HepG2 (cell line): ENCODE data around the gene GPR179. TPM values are rescaled to one million over a fixed set of nuclear protein-coding genes. Genes with fewer than 3 reads are reported as not detected.

ENCODE experiments used
- ATAC-seq: fragments of 200-7000 bp; cut with Tn5 transposase; 3 replicates; pipeline ENCODE4 v1.9.1; 2020; ENCODE audit warnings: mild to moderate bottlenecking, moderate library complexity
- BruUV-seq: library from RNA; stranded (reverse); fragments of 400-500 nt; replicated peaks from 2 replicates; lab custom pipeline; 2021; lab: Mats Ljungman, UMichigan
- CTCF ChIA-PET: fragments of 300-600 bp; formaldehyde crosslinking; extraction: SDS; loops from one replicate; lab custom pipeline; 2021; ENCODE audit warnings: low total read pairs, inconsistent platforms, low intra/inter-chr PET ratio; lab: Yijun Ruan, JAX
- POLR2A ChIA-PET: fragments of 350-600 bp; sonication (Branson Sonifier 250); formaldehyde crosslinking; loops from one replicate; lab custom pipeline; 2020; ENCODE audit warnings: antibody characterized with exemption, inconsistent platforms; lab: Yijun Ruan, JAX
- DNase-seq: peaks from one replicate; pipeline ENCODE4 v3.0.0-alpha.2; 2015; ENCODE audit warnings: low spot score
- FAIRE-seq: peaks from 3 replicates; lab custom pipeline; 2011; peaks lifted over from hg19 to GRCh38; lab: Jason Lieb, UNC
- H2AFZ ChIP-seq: one replicate; pipeline ENCODE4 v1.6.1; 2011; ENCODE audit warnings: low read length, inconsistent platforms
- H3K27ac ChIP-seq: fragments of 300-600 bp; 3 replicates; pipeline ENCODE4 v1.8.0; 2011; ENCODE audit warnings: mixed run types, mild to moderate bottlenecking, mixed read lengths, low read length, inconsistent platforms; ENCODE audit not compliant: insufficient read depth; ENCODE audit errors: extremely low read length
- H3K27me3 ChIP-seq, 2 experiments: fragments of 200-600 bp in 1 of 2; 2 replicates in 1 of 2; 3 replicates in 1 of 2; pipeline versions ENCODE4 v1.6.0 to v1.8.0; 2011; ENCODE audit warnings: low read length in 2 of 2, mild to moderate bottlenecking in 2 of 2, moderate library complexity in 2 of 2, inconsistent platforms in 1 of 2; ENCODE audit not compliant: insufficient read depth in 2 of 2, control insufficient read depth in 1 of 2
- H3K36me3 ChIP-seq, 2 experiments: fragments of 200-600 bp in 1 of 2; replicated peaks in 1 of 2; 2 replicates in 1 of 2; 3 replicates in 1 of 2; pipeline versions ENCODE4 v1.5.1 to v1.8.0; 2011; ENCODE audit warnings: low read length in 2 of 2, inconsistent platforms in 1 of 2; ENCODE audit not compliant: insufficient read depth in 2 of 2, control insufficient read depth in 1 of 2
- H3K4me1 ChIP-seq: 2 replicates; pipeline ENCODE4 v1.5.1; 2012; ENCODE audit warnings: low read length, inconsistent platforms; ENCODE audit not compliant: insufficient read depth
- H3K4me2 ChIP-seq: 2 replicates; pipeline ENCODE4 v1.6.0; 2011; ENCODE audit warnings: low read depth, low read length, inconsistent platforms
- H3K4me3 ChIP-seq, 3 experiments: fragments of 200-600 bp in 1 of 3; sonication (generic), shearing (Covaris generic) in 1 of 3; replicated peaks in 1 of 3; 2 replicates each; pipeline ENCODE4 v1.5.1; 2011 to 2016; ENCODE audit warnings: low read length in 3 of 3, inconsistent platforms in 2 of 3, low read depth in 2 of 3, mild to moderate bottlenecking in 2 of 3, control low read depth in 1 of 3, mixed read lengths in 1 of 3; ENCODE audit not compliant: insufficient read depth in 1 of 3
- H3K79me2 ChIP-seq: one replicate; pipeline ENCODE4 v1.6.1; 2011; ENCODE audit warnings: low read length, inconsistent platforms; ENCODE audit not compliant: insufficient read depth
- H3K9ac ChIP-seq: 2 replicates; pipeline ENCODE4 v1.6.0; 2011; ENCODE audit warnings: mild to moderate bottlenecking, low read depth, low read length, inconsistent platforms; ENCODE audit not compliant: insufficient read depth
- H3K9me3 ChIP-seq: 2 replicates; pipeline ENCODE4 v1.5.1; 2012; ENCODE audit warnings: mild to moderate bottlenecking, low read length
- H4K20me1 ChIP-seq: 2 replicates; pipeline ENCODE4 v1.6.0; 2011; ENCODE audit warnings: inconsistent platforms, mild to moderate bottlenecking, low read length, moderate library complexity; ENCODE audit not compliant: insufficient read depth
- GTF3A ChIP-seq: sonication (generic); formaldehyde crosslinking; conservative IDR thresholded peaks from 2 replicates; pipeline ENCODE4 v1.4.0; 2020; ENCODE audit warnings: mild to moderate bottlenecking, missing genetic modification reagents
- IKZF1 ChIP-seq: fragments of 450-650 bp; IDR thresholded peaks from 2 replicates; pipeline ENCODE4 v1.7.1; 2016
- NFE2L1 ChIP-seq: sonication (generic); formaldehyde crosslinking; IDR thresholded peaks from 2 replicates; pipeline ENCODE4 v1.4.0; 2020; ENCODE audit warnings: missing genetic modification reagents, mild to moderate bottlenecking, borderline replicate concordance
- NFYB ChIP-seq: sonication (generic); formaldehyde crosslinking; IDR thresholded peaks from 2 replicates; pipeline ENCODE4 v1.4.0; 2020; ENCODE audit warnings: missing genetic modification reagents
- SATB2 ChIP-seq: sonication (generic); formaldehyde crosslinking; IDR thresholded peaks from 2 replicates; pipeline ENCODE4 v1.5.0; 2020; ENCODE audit warnings: missing genetic modification reagents
- ZNF354B ChIP-seq: sonication (generic); formaldehyde crosslinking; IDR thresholded peaks from 2 replicates; pipeline ENCODE4 v1.8.0; 2022; ENCODE audit warnings: mild to moderate bottlenecking, missing genetic modification reagents
- ZNF562 ChIP-seq: sonication (generic); formaldehyde crosslinking; IDR thresholded peaks from 2 replicates; pipeline ENCODE4 v1.8.0; 2022; ENCODE audit warnings: missing genetic modification reagents, borderline replicate concordance
- WGBS: methylation state at CpG from one replicate; pipeline ENCODE4 v1.1.6; 2017; ENCODE audit warnings: low lambda C conversion rate; 5-methylcytosine and 5-hydroxymethylcytosine counted together
- in situ Hi-C: cut with HindIII; loops from 2 replicates; pipeline ENCODE4 v1.10.0; 2017; ENCODE audit warnings: low pct_unique_long_range_greater_than_20kb; ENCODE audit not compliant: extremely low pct_ligation_motif_present
- intact Hi-C: fragments of 100-400 bp; cut with micrococcal nuclease; formaldehyde crosslinking; loops from one replicate; pipeline ENCODE4 v1.10.0; 2022; ENCODE audit not compliant: unreplicated experiment
- polyA plus RNA-seq, 8 experiments: library from polyadenylated mRNA; depleted of rRNA in 3 of 8; stranded (reverse) in 7 of 8; unstranded in 1 of 8; fragments of >200 nt; fragmentation: Illumina TruSeq in 4 of 8; extraction: Trizol in 4 of 8; gene quantifications; 2 replicates each; pipeline versions ENCODE4 v1.2.1 to v1.2.3, GENCODE V29; 2011 to 2016; ENCODE audit warnings: low read depth in 4 of 8, missing spikeins in 1 of 8, mixed read lengths in 1 of 8; ENCODE audit not compliant: insufficient read depth in 1 of 8
- total RNA-seq, 5 experiments: library from RNA; depleted of rRNA; stranded (reverse); fragments of >200 nt; fragmentation: Illumina TruSeq; extraction: Trizol; gene quantifications; 2 replicates each; pipeline ENCODE4 v1.2.3, GENCODE V29; 2016; ENCODE audit warnings: low read depth in 1 of 5
- TF ChIP-seq, protein P1 (sequence below): sonication (generic); formaldehyde crosslinking; IDR thresholded peaks from 2 replicates; pipeline ENCODE4 v1.5.1; 2020; ENCODE audit warnings: mild to moderate bottlenecking, missing genetic modification reagents, borderline replicate concordance
- TF ChIP-seq, protein P2 (sequence below): sonication (generic); formaldehyde crosslinking; IDR thresholded peaks from 2 replicates; pipeline ENCODE4 v1.8.1; 2022; ENCODE audit warnings: mild to moderate bottlenecking, missing genetic modification reagents
- TF ChIP-seq, protein P3 (sequence below), 2 experiments: fragments of 450-650 bp in 1 of 2; sonication (generic) in 1 of 2; formaldehyde crosslinking in 1 of 2; IDR thresholded peaks; 2 replicates each; pipeline versions ENCODE4 v1.6.1 to v1.8.0; 2016 to 2022; ENCODE audit warnings: antibody characterized with exemption in 1 of 2, mild to moderate bottlenecking in 1 of 2, missing genetic modification reagents in 1 of 2

The GPR179 gene
- total and polyA plus RNA-seq, 2 of the 13 experiments (the other 11 are each of a cell fraction or from before 2014, with no cell fraction given): 0.03 TPM; not detected in 1

DNA sequence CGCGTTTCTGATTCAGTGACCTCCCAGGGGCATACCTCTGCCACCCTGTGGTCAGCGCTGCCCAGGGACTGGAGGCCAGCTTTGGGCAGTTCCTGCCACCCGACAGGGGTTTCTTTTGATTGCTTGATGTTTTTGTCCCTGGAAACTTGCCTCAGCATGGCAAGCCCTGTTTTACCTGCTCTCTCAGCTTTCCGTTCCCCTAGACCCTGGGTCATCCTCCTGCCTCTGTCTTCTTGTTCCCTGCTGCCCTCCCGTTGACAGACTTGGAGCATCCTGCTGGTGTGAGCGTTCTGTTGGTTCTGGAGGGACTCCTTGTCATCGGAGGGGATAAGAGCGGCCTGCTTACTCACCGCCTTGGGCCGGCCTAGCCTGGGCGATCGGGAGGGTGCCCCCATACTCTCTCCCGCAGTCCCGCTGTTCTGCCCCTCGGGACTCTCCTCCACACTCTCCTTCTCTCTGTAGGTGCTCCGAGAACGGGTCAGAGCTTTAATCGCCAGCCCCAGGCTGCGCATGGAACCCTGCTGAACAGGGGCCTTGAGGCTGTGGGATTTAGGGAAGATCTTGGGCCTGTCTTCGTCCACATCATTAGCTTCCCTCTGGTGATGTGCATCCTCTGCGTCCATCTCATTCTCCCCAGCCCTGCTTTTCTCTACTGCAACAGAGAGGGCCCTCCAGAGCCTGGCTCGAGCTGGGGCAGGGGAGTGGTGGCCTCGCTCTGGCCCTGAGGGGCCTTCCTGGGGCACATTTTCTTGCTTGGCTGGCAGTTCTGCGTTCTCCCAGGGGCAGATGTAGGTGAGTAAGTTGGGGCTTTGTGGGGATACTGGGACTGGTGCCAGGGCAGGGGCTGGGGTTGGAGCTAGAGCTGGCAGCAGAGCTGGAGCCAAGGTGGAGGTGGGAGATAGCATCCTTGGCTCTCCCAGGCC lies 13.7 kb downstream of the GPR179 start:
- H3K9ac ChIP-seq: no peak overlapping the region
- no peak overlapping the region for H2AFZ ChIP-seq
- FAIRE-seq (no peak), ATAC-seq (peak; percentile 2; the same call in 2 of the 3 replicates), DNase-seq (no peak)
- intact Hi-C loops: no loop called here
- in situ Hi-C loops: no loop called here
- H3K4me3 ChIP-seq: no peak overlapping the region
- H3K27ac ChIP-seq: no peak overlapping the region
- H3K4me2 ChIP-seq: no peak overlapping the region
- ChIA-PET POLR2A (interaction anchor here (1.5 to 1.8 kb wide), 3 partner anchors 8 to 84 kb away, joined by 5 to 8 read pairs (median 5); no protein-coding TSS in a partner anchor), CTCF (no interaction called here)
- H3K79me2 ChIP-seq: no peaks in the 10 kb centered on the region
- H3K36me3 ChIP-seq: no peaks in the 10 kb centered on the region
- no peaks in the 10 kb centered on the region for H4K20me1 ChIP-seq
- BruUV-seq: no TSS peak
- no peaks in the 10 kb centered on the region for H3K9me3 ChIP-seq
- H3K27me3 ChIP-seq: peaks cover 23 to 59% of the 10 kb centered on the region in 2 experiments
- WGBS: 62% methylated on average over 20 of the region's 25 CpGs
- 0 out of 2 replicates have a peak, but pooled peaks cover under 1% of the 10 kb centered on the region for H3K4me1 ChIP-seq
- TF ChIP-seq ZNF354B (CRISPR knock-in tag) (no peak), NFE2L1 (CRISPR knock-in tag) (no peak), SATB2 (no peak), IKZF1 (no peak), NFYB (no peak), ZNF562 (CRISPR knock-in tag) (no peak), GTF3A (CRISPR knock-in tag) (no peak)
- TF ChIP-seq, protein P1, sequence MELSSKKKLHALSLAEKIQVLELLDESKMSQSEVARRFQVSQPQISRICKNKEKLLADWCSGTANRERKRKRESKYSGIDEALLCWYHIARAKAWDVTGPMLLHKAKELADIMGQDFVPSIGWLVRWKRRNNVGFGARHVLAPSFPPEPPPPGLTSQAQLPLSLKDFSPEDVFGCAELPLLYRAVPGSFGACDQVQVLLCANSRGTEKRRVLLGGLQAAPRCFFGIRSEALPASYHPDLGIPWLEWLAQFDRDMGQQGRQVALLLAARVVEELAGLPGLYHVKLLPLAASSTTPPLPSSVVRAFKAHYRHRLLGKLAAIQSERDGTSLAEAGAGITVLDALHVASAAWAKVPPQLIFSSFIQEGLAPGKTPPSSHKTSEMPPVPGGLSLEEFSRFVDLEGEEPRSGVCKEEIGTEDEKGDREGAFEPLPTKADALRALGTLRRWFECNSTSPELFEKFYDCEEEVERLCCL (CRISPR knock-in tag): no peak
- TF ChIP-seq, protein P2, sequence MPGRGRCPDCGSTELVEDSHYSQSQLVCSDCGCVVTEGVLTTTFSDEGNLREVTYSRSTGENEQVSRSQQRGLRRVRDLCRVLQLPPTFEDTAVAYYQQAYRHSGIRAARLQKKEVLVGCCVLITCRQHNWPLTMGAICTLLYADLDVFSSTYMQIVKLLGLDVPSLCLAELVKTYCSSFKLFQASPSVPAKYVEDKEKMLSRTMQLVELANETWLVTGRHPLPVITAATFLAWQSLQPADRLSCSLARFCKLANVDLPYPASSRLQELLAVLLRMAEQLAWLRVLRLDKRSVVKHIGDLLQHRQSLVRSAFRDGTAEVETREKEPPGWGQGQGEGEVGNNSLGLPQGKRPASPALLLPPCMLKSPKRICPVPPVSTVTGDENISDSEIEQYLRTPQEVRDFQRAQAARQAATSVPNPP (CRISPR knock-in tag): no peak
- TF ChIP-seq, protein P3, sequence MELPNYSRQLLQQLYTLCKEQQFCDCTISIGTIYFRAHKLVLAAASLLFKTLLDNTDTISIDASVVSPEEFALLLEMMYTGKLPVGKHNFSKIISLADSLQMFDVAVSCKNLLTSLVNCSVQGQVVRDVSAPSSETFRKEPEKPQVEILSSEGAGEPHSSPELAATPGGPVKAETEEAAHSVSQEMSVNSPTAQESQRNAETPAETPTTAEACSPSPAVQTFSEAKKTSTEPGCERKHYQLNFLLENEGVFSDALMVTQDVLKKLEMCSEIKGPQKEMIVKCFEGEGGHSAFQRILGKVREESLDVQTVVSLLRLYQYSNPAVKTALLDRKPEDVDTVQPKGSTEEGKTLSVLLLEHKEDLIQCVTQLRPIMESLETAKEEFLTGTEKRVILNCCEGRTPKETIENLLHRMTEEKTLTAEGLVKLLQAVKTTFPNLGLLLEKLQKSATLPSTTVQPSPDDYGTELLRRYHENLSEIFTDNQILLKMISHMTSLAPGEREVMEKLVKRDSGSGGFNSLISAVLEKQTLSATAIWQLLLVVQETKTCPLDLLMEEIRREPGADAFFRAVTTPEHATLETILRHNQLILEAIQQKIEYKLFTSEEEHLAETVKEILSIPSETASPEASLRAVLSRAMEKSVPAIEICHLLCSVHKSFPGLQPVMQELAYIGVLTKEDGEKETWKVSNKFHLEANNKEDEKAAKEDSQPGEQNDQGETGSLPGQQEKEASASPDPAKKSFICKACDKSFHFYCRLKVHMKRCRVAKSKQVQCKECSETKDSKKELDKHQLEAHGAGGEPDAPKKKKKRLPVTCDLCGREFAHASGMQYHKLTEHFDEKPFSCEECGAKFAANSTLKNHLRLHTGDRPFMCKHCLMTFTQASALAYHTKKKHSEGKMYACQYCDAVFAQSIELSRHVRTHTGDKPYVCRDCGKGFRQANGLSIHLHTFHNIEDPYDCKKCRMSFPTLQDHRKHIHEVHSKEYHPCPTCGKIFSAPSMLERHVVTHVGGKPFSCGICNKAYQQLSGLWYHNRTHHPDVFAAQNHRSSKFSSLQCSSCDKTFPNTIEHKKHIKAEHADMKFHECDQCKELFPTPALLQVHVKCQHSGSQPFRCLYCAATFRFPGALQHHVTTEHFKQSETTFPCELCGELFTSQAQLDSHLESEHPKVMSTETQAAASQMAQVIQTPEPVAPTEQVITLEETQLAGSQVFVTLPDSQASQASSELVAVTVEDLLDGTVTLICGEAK (IDR thresholded peaks at IDR 0.05): no peak
- TF ChIP-seq, protein P3 (CRISPR knock-in tag; IDR thresholded peaks at IDR 0.05): no peak
